GM21447 (cell line): Measurements from ENCODE around the gene DSG2.
A peak's percentile ranks its signal among the peaks of the same experiment; 100 is the strongest.
"Not testable (repeated sequence)": the region's sequence is repeated elsewhere in the genome, so short reads cannot be mapped to it uniquely, and the experiment has no call there.

Source experiments
- ATAC-seq: cut with Tn5 transposase; IDR thresholded peaks from one replicate; pipeline ENCODE4 v1.9.1; 2021; ENCODE audit not compliant: unreplicated experiment

DSG2 gene

DNA sequence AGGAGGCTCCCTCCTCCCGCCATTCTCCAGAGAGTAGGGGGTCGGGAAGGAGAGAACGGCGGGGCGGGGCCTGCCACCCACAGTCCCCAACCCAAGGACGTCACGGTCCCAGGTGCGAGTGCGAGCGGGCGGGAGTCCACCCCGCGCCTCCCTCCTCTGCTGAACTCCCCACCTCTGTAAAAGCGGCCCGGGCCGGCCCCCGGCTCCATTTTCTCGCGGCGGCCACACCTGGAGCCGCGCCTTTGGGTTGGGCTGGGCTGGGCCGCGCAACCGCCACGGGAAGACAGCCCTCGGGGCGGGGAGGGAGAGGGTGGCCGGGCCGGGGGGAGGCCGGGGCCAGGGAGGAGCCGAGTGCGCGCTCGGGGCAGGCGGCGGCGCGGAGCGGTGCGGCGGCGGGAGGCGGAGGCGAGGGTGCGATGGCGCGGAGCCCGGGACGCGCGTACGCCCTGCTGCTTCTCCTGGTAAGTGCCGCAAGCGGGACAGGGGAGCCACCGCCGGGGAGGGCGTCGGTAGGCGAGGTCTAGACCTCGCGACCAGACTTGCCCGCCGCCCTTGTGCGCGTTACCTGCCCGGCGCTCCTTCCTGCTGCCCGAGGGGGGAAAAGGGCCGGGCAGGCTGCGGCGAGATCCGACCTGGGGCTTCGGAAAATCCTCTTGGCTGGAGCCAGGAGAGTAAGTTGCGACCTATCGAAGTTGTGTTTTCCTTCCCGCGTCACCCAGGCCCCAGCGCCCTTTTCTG lies at the start of gene DSG2:
Gene DSG2 (plus strand): TSS at position 342 of the 738 bp plus-strand sequence. CDS start 75 bp downstream, at position 417.
- ATAC-seq: peak; percentile 36

GRCh38 chr18:31450409-31450808 lies 47.6 kb upstream of the DSG2 start:
- ATAC-seq: no peak

- no peak for ATAC-seq
Observed at GRCh38 chr18:31451625-31452024, 46.4 kb upstream of the DSG2 start.

GRCh38 chr18:31454066-31454708 lies 43.8 kb upstream of the DSG2 start:
- ATAC-seq: no peak

DNA sequence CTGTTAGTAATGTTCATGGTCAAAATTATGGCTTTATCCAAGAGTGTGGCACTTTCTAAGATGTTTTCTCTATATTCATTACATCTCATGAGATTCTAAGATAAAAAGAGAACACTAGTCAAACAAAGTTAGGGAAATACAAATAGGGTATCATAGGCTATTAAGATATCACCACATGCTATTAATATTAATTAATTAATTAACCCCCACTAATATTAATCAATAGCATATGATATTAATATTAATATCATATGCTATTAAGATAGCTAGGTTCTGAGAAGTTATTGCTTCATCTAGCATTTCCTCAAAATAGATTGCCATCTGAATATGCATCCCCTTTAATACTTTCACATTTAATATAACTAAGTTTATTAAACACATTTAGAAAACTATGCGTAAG lies 28.3 kb upstream of the DSG2 start:
- ATAC-seq: no peak

DNA sequence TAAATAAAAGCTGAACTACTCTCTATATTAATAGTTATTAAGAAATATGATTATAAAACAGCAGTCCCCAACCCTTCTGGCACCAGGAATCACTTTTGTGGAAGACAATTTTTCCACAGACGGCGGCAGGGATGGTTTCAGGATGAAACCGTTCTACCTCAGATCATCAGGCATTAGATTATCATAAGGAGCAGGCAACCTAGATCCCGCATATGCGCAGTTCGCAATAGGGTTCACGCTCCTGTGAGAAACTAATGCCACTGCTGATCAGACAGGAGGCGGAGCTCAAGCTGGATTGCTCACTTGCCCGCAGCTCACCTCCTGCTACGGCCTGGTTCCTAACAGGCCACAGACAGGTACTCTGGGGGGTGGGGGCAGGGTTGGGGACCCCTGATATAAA lies 19.3 kb upstream of the DSG2 start:
- ATAC-seq: no peak

- ATAC-seq: no peak
Observed at GRCh38 chr18:31482051-31482450, 15.9 kb upstream of the DSG2 start.

DNA sequence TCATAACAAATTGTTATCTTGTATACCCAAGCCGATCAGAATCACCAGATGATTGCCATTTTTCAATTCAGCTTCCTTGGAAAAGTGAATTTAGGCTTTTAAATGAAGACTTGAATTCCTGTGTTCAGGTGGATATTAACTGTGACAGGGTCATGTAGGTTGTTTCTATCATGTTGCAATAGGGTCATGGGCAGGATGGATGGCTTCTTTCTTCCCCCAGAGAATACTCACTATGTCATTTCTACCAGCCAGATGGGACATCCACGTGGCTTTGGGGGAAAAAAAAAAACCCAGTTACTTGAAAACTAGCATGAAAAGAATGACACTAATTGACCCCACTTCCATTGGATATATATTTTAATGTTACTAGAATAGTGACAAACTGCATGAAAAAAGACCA lies 14.6 kb upstream of the DSG2 start:
- no peak for ATAC-seq

DNA sequence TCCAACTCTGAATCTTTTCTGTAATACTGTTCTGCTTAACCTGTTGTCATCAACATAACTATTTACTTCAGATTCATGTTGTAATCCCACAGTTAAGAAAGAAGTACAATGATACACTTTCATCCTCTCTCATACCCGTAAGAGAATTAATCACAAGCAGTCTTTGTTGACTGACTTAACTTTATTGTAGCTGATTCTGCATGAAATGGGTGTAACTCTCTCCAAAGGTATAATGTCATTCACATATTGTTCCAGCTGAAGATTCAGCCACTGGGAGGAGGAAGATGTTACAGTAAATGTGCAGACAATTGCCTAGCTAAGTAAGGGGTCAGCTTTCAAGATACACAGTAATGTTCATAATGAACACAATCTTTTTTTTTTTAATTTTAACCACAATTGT lies 13.5 kb upstream of the DSG2 start:
- ATAC-seq: no peak

DNA sequence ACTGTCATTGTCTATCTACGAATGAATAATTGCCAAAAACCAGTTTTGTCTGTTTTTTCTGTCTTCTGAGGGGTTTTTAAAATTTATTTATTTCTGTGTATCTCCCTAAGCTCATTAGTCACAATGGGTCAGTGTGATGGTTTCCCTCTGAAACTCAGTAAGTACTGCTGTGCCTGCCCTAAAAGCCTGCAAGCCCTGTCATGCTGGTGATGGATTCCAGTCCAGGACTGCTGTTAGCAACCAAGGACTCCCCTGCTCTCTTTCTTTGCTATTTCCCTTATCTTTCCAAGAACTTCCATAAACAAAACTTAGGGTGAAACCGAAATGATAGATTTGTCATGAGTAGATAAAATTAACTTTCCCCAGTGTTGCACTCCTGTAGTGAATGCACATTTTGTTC lies 11.8 kb upstream of the DSG2 start:
- ATAC-seq: no peak

GRCh38 chr18:31487246-31488015 lies 10.5 kb upstream of the DSG2 start:
- no peak for ATAC-seq

- ATAC-seq: no peak
Observed at GRCh38 chr18:31489311-31489710, 8.7 kb upstream of the DSG2 start.

GRCh38 chr18:31490387-31490786 lies 7.6 kb upstream of the DSG2 start:
- peak; percentile 92 for ATAC-seq

- ATAC-seq: no peak
Observed at GRCh38 chr18:31490833-31491232, 7.1 kb upstream of the DSG2 start.

- ATAC-seq: no peak
Observed at GRCh38 chr18:31491586-31491985, 6.4 kb upstream of the DSG2 start.

DNA sequence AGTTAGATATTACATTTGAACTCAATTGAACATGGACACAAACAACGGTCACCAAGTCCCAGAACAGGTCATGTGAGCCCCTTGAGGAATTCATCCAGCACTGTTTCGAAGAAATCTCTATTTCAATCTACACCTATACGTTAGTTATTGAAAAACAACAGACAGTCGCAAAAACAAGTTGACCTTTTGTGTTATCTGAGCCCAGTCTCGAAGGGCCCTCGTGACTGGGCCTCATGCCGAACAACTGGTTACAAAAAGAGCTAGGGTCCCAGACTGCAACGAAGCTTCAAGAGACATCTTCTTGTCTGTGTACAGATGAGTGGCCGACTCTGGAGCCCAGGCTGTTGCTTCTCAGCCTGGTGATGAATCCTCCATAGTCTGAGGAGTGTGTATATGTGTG lies 5.3 kb upstream of the DSG2 start:
- ATAC-seq: no peak

GRCh38 chr18:31493171-31493570 lies 4.8 kb upstream of the DSG2 start:
- no peak for ATAC-seq

DNA sequence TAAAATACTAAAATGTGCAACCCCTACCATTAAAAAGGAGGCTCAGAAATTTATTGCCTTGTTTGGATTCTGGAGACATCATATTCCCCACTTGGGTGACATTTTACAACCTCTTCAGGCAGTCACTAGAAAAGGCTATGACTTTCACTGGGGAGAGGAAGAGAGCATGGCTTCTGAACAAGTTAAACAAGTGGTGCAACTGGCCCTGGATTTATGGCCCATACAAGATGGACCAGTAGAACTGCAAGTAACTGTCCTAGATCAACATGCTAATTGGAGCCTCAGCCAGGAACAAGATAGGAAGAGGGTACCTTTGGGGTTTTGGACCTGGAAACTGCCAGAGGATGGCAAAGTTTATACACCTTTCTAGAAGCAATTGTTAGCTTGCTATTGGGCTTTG lies 4.0 kb upstream of the DSG2 start:
- ATAC-seq: no peak

DNA sequence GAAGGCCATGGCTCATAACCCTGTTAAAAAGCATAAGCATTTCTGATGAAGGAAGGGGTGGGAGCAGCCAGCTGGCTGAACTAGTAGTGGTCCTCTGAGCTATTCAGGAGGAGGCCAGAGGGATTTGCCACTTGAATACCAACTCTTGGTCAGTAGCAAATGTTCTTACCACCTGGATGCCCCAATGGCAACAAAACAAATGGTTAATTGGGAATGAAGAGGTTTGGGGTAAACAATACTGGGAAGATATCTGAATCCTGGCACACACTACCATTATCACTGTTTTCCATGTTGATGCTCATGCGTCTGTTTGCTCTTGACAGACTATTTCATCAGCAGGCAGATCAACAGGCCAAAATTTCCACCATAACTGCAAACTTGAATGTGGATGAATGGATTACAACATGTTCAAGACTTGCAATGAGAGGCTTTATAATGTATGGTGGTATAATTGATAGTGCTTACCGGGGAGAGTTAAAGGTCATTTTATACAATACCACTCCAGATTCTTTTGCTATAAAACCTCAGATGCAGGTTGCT lies 3.2 kb upstream of the DSG2 start:
- ATAC-seq: not testable (repeated sequence)

- no peak for ATAC-seq
Observed at GRCh38 chr18:31497404-31497835, 557 bp upstream of the DSG2 start.
